ENCODE results near the gene RRP15. TPM values are rescaled to one million over a fixed set of nuclear protein-coding genes. Genes with fewer than 3 reads are reported as not detected.

Gene RRP15
- total RNA-seq, 4 donors from 2014 or later, result 13.1 to 27.4 (median 18.8) TPM

- intact Hi-C loops (cut with DNase I; ENCODE audit: low total_unique reads), result no loop called here
- no peak for TF ChIP-seq CTCF (IDR thresholded peaks at IDR 0.05 in 4 of 5, conservative IDR thresholded peaks at IDR 0.05 in 1 of 5)
- TF ChIP-seq POLR2A (IDR thresholded peaks at IDR 0.05), result no peak
- H3K27ac ChIP-seq, result no peak overlapping the region
- H3K9me3 ChIP-seq, result no peaks in the 10 kb centered on the region
- peaks cover 62 to 67% of the 10 kb centered on the region in 2 donors for H3K4me1 ChIP-seq
- ATAC-seq (no peak), DNase-seq (no peak)
- in situ Hi-C loops (cut with MboI; ENCODE audit: low sequenced_read_pairs in 4 of 4), result loop anchor here in 1 of 4 donors (25.0 kb wide), 1 partner anchor 94 kb away; no protein-coding TSS in a partner anchor
- no peak overlapping the region for H3K4me3 ChIP-seq
- no peaks in the 10 kb centered on the region for H3K27me3 ChIP-seq
- no peaks in the 10 kb centered on the region for H3K36me3 ChIP-seq
These were observed 83.6 kb downstream of the RRP15 start for GRCh38 chr1:218368686-218369085.

- peak overlapping the region; percentile 64 to 79 (median 68) for H3K27ac ChIP-seq
- no peak overlapping the region for H3K4me3 ChIP-seq
- TF ChIP-seq CTCF (IDR thresholded peaks at IDR 0.05 in 4 of 5, conservative IDR thresholded peaks at IDR 0.05 in 1 of 5), result no peak
- TF ChIP-seq POLR2A (IDR thresholded peaks at IDR 0.05), result no peak
- no peaks in the 10 kb centered on the region for H3K9me3 ChIP-seq
- H3K36me3 ChIP-seq, result no peaks in the 10 kb centered on the region
- no peaks in the 10 kb centered on the region for H3K27me3 ChIP-seq
- H3K4me1 ChIP-seq, result peaks cover 64 to 67% of the 10 kb centered on the region in 2 donors
- in situ Hi-C loops (cut with MboI; ENCODE audit: low sequenced_read_pairs in 4 of 4) (loop anchor here in 1 of 4 donors (25.0 kb wide), 1 partner anchor 92 kb away; no protein-coding TSS in a partner anchor), intact Hi-C loops (cut with DNase I; ENCODE audit: low total_unique reads) (loop anchor here (5.0 kb wide), 1 partner anchor 92 kb away; no protein-coding TSS in a partner anchor)
- DNase-seq (no peak), ATAC-seq (no peak)
These were observed 84.8 kb downstream of the RRP15 start for GRCh38 chr1:218369688-218370511.

GRCh38 chr1:218371927-218372672 lies 87.0 kb downstream of the RRP15 start:
- Histone ChIP-seq H3K27ac (peak overlapping the region; percentile 69 to 86 (median 78)), H3K4me1 (peaks cover 57 to 73% of the 10 kb centered on the region in 2 donors), H3K9me3 (no peaks in the 10 kb centered on the region), H3K4me3 (peak overlapping the region in 3 of 4 donors; percentile 2 to 22 (median 18)), H3K27me3 (no peaks in the 10 kb centered on the region), H3K36me3 (no peaks in the 10 kb centered on the region)
- ATAC-seq (peak; percentile 24 to 60), DNase-seq (no peak)
- intact Hi-C loops (cut with DNase I; ENCODE audit: low total_unique reads), result loop anchor here (5.0 kb wide), 1 partner anchor 90 kb away; no protein-coding TSS in a partner anchor
- in situ Hi-C loops (cut with MboI; ENCODE audit: low sequenced_read_pairs in 4 of 4), result loop anchor here in 1 of 4 donors (25.0 kb wide), 1 partner anchor 90 kb away; no protein-coding TSS in a partner anchor
- no peak for TF ChIP-seq CTCF (IDR thresholded peaks at IDR 0.05 in 4 of 5, conservative IDR thresholded peaks at IDR 0.05 in 1 of 5)
- no peak for TF ChIP-seq POLR2A (IDR thresholded peaks at IDR 0.05)

GRCh38 chr1:218374401-218375353 lies 89.6 kb downstream of the RRP15 start:
- ATAC-seq (peak; percentile 67 to 74), DNase-seq (peak; percentile 30 to 51)
- H3K27me3 ChIP-seq, result no peaks in the 10 kb centered on the region
- intact Hi-C loops (cut with DNase I; ENCODE audit: low total_unique reads) (loop anchor here (5.0 kb wide), 1 partner anchor 88 kb away; no protein-coding TSS in a partner anchor), in situ Hi-C loops (cut with MboI; ENCODE audit: low sequenced_read_pairs in 4 of 4) (loop anchor here in 1 of 4 donors (25.0 kb wide), 1 partner anchor 88 kb away; no protein-coding TSS in a partner anchor)
- peak overlapping the region; percentile 77 to 86 (median 81) for H3K27ac ChIP-seq
- no peaks in the 10 kb centered on the region for H3K36me3 ChIP-seq
- TF ChIP-seq CTCF (IDR thresholded peaks at IDR 0.05 in 4 of 5, conservative IDR thresholded peaks at IDR 0.05 in 1 of 5), result no peak
- no peak for TF ChIP-seq POLR2A (IDR thresholded peaks at IDR 0.05)
- peak overlapping the region in 1 of 4 donors; percentile 2 for H3K4me3 ChIP-seq
- H3K4me1 ChIP-seq, result peaks cover 57 to 75% of the 10 kb centered on the region in 2 donors
- H3K9me3 ChIP-seq, result no peaks in the 10 kb centered on the region

All from gastrocnemius medialis (tissue), 4 donors.